Activated naive CD8-positive, alpha-beta T cell treated with anti-CD3 and anti-CD28 coated beads, Interleukin-2, amount 10 ng/mL, durations not matched to agents 7 days and 5 days (primary cell): ENCODE data around the gene EMC6. TPM values are rescaled to one million over a fixed set of nuclear protein-coding genes. Genes with fewer than 3 reads are reported as not detected.
"Not testable (repeated sequence)": the region's sequence is repeated elsewhere in the genome, so short reads cannot be mapped to it uniquely, and the experiment has no call there.

Experiments
- ATAC-seq: fragments of 150-1000 bp; cut with Tn5 transposase; one replicate; pipeline ENCODE4 v1.10.0; 2021; ENCODE audit warnings: low read depth, moderate library complexity
- POLR2A ChIA-PET: fragments of 350-600 bp; sonication (Branson Sonifier 250); formaldehyde crosslinking; loops from one replicate; lab custom pipeline; 2021; ENCODE audit warnings: antibody characterized with exemption; lab: Charles Lee
- DNase-seq: peaks from one replicate; pipeline ENCODE4 v3.0.0; 2021
- H3K27ac Mint-ChIP-seq: one replicate; pipeline ENCODE4 v1.8.0; 2022; ENCODE audit warnings: mild to moderate bottlenecking, mixed read lengths
- H3K27me3 Mint-ChIP-seq: one replicate; pipeline ENCODE4 v1.8.0; 2022; ENCODE audit warnings: mild to moderate bottlenecking, moderate library complexity, mixed read lengths
- H3K36me3 Mint-ChIP-seq: one replicate; pipeline ENCODE4 v1.8.0; 2021; ENCODE audit warnings: mild to moderate bottlenecking, mixed read lengths
- H3K4me1 Mint-ChIP-seq: one replicate; pipeline ENCODE4 v1.8.0; 2021; ENCODE audit warnings: mixed read lengths
- H3K4me3 Mint-ChIP-seq: one replicate; pipeline ENCODE4 v1.8.0; 2022; ENCODE audit warnings: mild to moderate bottlenecking, moderate library complexity, mixed read lengths
- H3K9me3 Mint-ChIP-seq: one replicate; pipeline ENCODE4 v1.8.0; 2021; ENCODE audit warnings: mixed read lengths
- total RNA-seq, 2 experiments: library from RNA; stranded (reverse); gene quantifications; one replicate each; pipeline ENCODE4 v1.2.3, GENCODE V29; 2021

EMC6 gene
- total RNA-seq, 2 experiments from 2014 or later, result 31.1 to 34.6 TPM

GRCh38 chr17:3693829-3694231 is 25.2 kb downstream of the EMC6 start:
- DNase-seq (no peak), ATAC-seq (no peak)
- POLR2A ChIA-PET, result interaction anchor here (0.6 kb wide), 1 partner anchor 106 kb away, joined by 3 read pairs; no protein-coding TSS in a partner anchor
- Mint-ChIP-seq H3K9me3 (peaks cover 2% of the 10 kb centered on the region), H3K27ac (no peak overlapping the region), H3K4me1 (peaks cover 13% of the 10 kb centered on the region), H3K36me3 (peaks cover 3% of the 10 kb centered on the region), H3K4me3 (peak overlapping the region; percentile 35), H3K27me3 (no peaks in the 10 kb centered on the region)

- peaks cover 3% of the 10 kb centered on the region for H3K36me3 Mint-ChIP-seq
- H3K9me3 Mint-ChIP-seq, result peaks cover 2% of the 10 kb centered on the region
- H3K27ac Mint-ChIP-seq, result no peak overlapping the region
- ATAC-seq (peak; percentile 6), DNase-seq (peak; percentile 47)
- POLR2A ChIA-PET, result interaction anchor here (0.7 to 2.6 kb wide), 7 partner anchors 10 to 150 kb away, joined by 3 to 33 read pairs (median 5); partner anchors contain the start of genes CTNS, HASPIN, NCBP3 and SHPK
- peaks cover 13% of the 10 kb centered on the region for H3K4me1 Mint-ChIP-seq
- no peaks in the 10 kb centered on the region for H3K27me3 Mint-ChIP-seq
- peak overlapping the region; percentile 78 for H3K4me3 Mint-ChIP-seq
Measured at GRCh38 chr17:3695129-3695722, 26.6 kb downstream of the EMC6 start.

GRCh38 chr17:3695723-3696411 is 27.3 kb downstream of the EMC6 start, which contains the start of gene P2RX5:
P2RX5 (minus strand) TSS chr17:3696155; CDS start chr17:3696005, 150 bp downstream.
- DNase-seq (peak; percentile 74), ATAC-seq (peak; percentile 75)
- Mint-ChIP-seq H3K9me3 (peaks cover 2% of the 10 kb centered on the region), H3K27me3 (no peaks in the 10 kb centered on the region), H3K36me3 (peaks cover 3% of the 10 kb centered on the region), H3K27ac (peak within 1 kb of the TSS; percentile 92), H3K4me3 (peak within 1 kb of the TSS; percentile 98), H3K4me1 (peaks cover 13% of the 10 kb centered on the region)
- POLR2A ChIA-PET, result interaction anchor here (0.7 to 2.6 kb wide), 10 partner anchors 9 to 905 kb away, joined by 3 to 33 read pairs (median 4); partner anchors contain the start of genes CTNS, EMC6, HASPIN and NCBP3

- POLR2A ChIA-PET, result interaction anchor here (0.5 to 2.6 kb wide), 5 partner anchors 14 to 906 kb away, joined by 3 to 33 read pairs (median 4); partner anchors contain the start of genes EMC6 and HASPIN
- Mint-ChIP-seq H3K27me3 (no peaks in the 10 kb centered on the region), H3K4me3 (peak overlapping the region; percentile 98), H3K9me3 (peaks cover 2% of the 10 kb centered on the region), H3K4me1 (peaks cover 13% of the 10 kb centered on the region), H3K36me3 (peaks cover 3% of the 10 kb centered on the region), H3K27ac (no peak overlapping the region)
- ATAC-seq, result no peak
- DNase-seq, result no peak
Measured at GRCh38 chr17:3697103-3697476, 28.5 kb downstream of the EMC6 start.

- Mint-ChIP-seq H3K9me3 (peaks cover 4% of the 10 kb centered on the region), H3K4me1 (peaks cover 17% of the 10 kb centered on the region), H3K27me3 (no peaks in the 10 kb centered on the region), H3K4me3 (no peak overlapping the region), H3K27ac (no peak overlapping the region), H3K36me3 (peaks cover 8% of the 10 kb centered on the region)
- POLR2A ChIA-PET, result interaction anchor here (0.6 to 0.7 kb wide), 2 partner anchors 9 to 48 kb away, joined by 3 read pairs; no protein-coding TSS in a partner anchor
- no peak for DNase-seq
- ATAC-seq, result no peak
Measured at GRCh38 chr17:3698139-3698538, 29.5 kb downstream of the EMC6 start.

GRCh38 chr17:3699951-3700350 is 31.3 kb downstream of the EMC6 start:
- Mint-ChIP-seq H3K27ac (no peak overlapping the region), H3K4me3 (no peak overlapping the region), H3K27me3 (no peaks in the 10 kb centered on the region), H3K9me3 (peaks cover 4% of the 10 kb centered on the region), H3K4me1 (peaks cover 8% of the 10 kb centered on the region), H3K36me3 (peaks cover 9% of the 10 kb centered on the region)
- no peak for ATAC-seq
- DNase-seq, result no peak
- POLR2A ChIA-PET, result interaction anchor here (2.6 kb wide), 1 partner anchor 11 kb away, joined by 8 read pairs; no protein-coding TSS in a partner anchor

GRCh38 chr17:3702041-3702539 is 33.5 kb downstream of the EMC6 start:
- H3K4me3 Mint-ChIP-seq, H3K4me1 Mint-ChIP-seq, H3K27me3 Mint-ChIP-seq, H3K9me3 Mint-ChIP-seq, H3K36me3 Mint-ChIP-seq, ATAC-seq, H3K27ac Mint-ChIP-seq, DNase-seq: not testable (repeated sequence)
- POLR2A ChIA-PET, result interaction anchor here (0.6 to 2.6 kb wide), 3 partner anchors 9 to 1549 kb away, joined by 3 to 8 read pairs (median 3); no protein-coding TSS in a partner anchor

- no peak overlapping the region for H3K27ac Mint-ChIP-seq
Measured at GRCh38 chr17:3704931-3705717, 36.5 kb downstream of the EMC6 start.

GRCh38 chr17:3705718-3705984 is 37.0 kb downstream of the EMC6 start:
- not testable (repeated sequence) for DNase-seq, H3K36me3 Mint-ChIP-seq, H3K4me3 Mint-ChIP-seq, H3K27ac Mint-ChIP-seq, ATAC-seq, H3K9me3 Mint-ChIP-seq, H3K27me3 Mint-ChIP-seq
- peaks cover 22% of the 10 kb centered on the region for H3K4me1 Mint-ChIP-seq
- POLR2A ChIA-PET, result interaction anchor here (1.0 kb wide), 1 partner anchor 10 kb away, joined by 4 read pairs; the partner anchor contains the start of gene P2RX5

More at GRCh38 chr17:3704931-3705717, 36.5 kb downstream of the EMC6 start:
- Mint-ChIP-seq H3K27me3 (no peaks in the 10 kb centered on the region), H3K36me3 (peaks cover 7% of the 10 kb centered on the region), H3K4me3 (no peak overlapping the region), H3K4me1 (peaks cover 19% of the 10 kb centered on the region), H3K9me3 (peaks cover 2% of the 10 kb centered on the region)
- DNase-seq (no peak), ATAC-seq (no peak)
- POLR2A ChIA-PET, result interaction anchor here (1.0 kb wide), 1 partner anchor 9 kb away, joined by 4 read pairs; the partner anchor contains the start of gene P2RX5

GRCh38 chr17:3708366-3708765 is 39.8 kb downstream of the EMC6 start:
- Mint-ChIP-seq H3K36me3 (peaks cover 15% of the 10 kb centered on the region), H3K4me3 (peak overlapping the region; percentile 10), H3K9me3 (no peaks in the 10 kb centered on the region), H3K4me1 (peaks cover 38% of the 10 kb centered on the region), H3K27ac (no peak overlapping the region), H3K27me3 (no peaks in the 10 kb centered on the region)
- DNase-seq (no peak), ATAC-seq (no peak)
- POLR2A ChIA-PET, result no interaction called here

- peak; percentile 45 for DNase-seq
- Mint-ChIP-seq H3K36me3 (peaks cover 25% of the 10 kb centered on the region), H3K4me3 (peak overlapping the region; percentile 68), H3K9me3 (no peaks in the 10 kb centered on the region), H3K4me1 (peaks cover 40% of the 10 kb centered on the region), H3K27ac (peak overlapping the region; percentile 90), H3K27me3 (no peaks in the 10 kb centered on the region)
- ATAC-seq, result peak; percentile 99
- POLR2A ChIA-PET, result interaction anchor here (1.0 to 2.1 kb wide), 7 partner anchors 9 to 896 kb away, joined by 3 to 33 read pairs (median 7); partner anchors contain the start of genes CTNS, HASPIN, P2RX5 and SHPK
Measured at GRCh38 chr17:3710951-3711383, 42.4 kb downstream of the EMC6 start.

- no peak for DNase-seq
- H3K9me3 Mint-ChIP-seq, result no peaks in the 10 kb centered on the region
- ATAC-seq, result no peak
- peaks cover 33% of the 10 kb centered on the region for H3K36me3 Mint-ChIP-seq
- peak overlapping the region; percentile 61 for H3K4me3 Mint-ChIP-seq
- POLR2A ChIA-PET, result interaction anchor here (1.1 to 1.4 kb wide), 2 partner anchors 21 to 42 kb away, joined by 3 read pairs; no protein-coding TSS in a partner anchor
- H3K27ac Mint-ChIP-seq, result peak overlapping the region; percentile 87
- H3K27me3 Mint-ChIP-seq, result no peaks in the 10 kb centered on the region
- H3K4me1 Mint-ChIP-seq, result peaks cover 38% of the 10 kb centered on the region
Measured at GRCh38 chr17:3712811-3713463, 44.3 kb downstream of the EMC6 start.
